ENCODE measurements around the gene FBXO28.

The FBXO28 gene

DNA sequence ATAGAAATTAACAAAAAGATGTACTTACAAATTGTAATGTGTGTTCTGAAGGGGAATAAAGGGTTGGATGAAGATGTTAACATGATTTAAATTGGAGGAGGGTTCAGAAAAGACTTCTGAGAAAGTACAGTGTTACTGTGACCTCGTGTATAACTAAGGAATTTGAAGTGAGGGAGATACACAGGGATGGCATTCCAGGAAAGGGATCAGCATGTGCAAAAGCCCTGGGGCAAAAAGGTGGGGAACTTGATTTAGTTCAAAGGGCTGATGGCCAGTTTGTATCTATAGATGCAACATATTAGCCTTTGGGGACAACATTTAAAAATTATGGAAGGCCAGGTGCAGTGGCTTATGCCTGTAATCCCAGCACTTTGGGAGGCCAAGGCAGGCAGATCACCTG, 35.8 kb downstream of the FBXO28 start:
- Histone ChIP-seq H3K36me3 (ENCODE audit: control insufficient read depth, insufficient read depth, low read length) (0 out of 2 replicates have a peak, but pooled peaks cover 2% of the 10 kb centered on the region), H3K27me3 (ENCODE audit: control insufficient read depth, insufficient read depth, low read length) (no peaks in the 10 kb centered on the region), H3K9me3 (ENCODE audit: control insufficient read depth, insufficient read depth, low read length) (no peaks in the 10 kb centered on the region), H3K27ac (ENCODE audit: low read length) (no peak overlapping the region), H3K4me3 (ENCODE audit: low read length) (no peak overlapping the region), H3K4me1 (ENCODE audit: control insufficient read depth, insufficient read depth, low read length) (no peaks in the 10 kb centered on the region)
- no CpG with 5 or more reads among the region's 1 CpG for WGBS (ENCODE audit: insufficient coverage, insufficient read length)
- no peak for DNase-seq (ENCODE audit: low read depth, low spot score)

DNA sequence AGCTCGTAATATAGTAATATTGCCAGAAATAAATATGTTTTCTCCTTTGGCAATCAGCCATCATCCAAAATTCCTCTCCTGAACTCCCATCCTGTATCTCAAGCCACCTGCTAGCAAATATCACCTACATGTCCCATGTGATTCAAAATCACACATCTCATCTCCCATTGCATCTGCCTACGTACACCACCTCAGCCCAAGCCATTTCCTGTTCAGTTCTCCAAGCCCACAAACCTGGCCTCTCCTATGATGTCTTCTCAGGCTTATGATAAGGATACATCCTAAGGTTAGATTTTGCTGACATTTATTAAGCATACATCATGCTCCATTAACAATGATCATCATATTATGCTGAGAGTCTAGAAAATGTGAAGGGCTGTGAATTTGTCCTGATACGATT, 37.2 kb downstream of the FBXO28 start:
- no CpG with 5 or more reads among the region's 3 CpGs for WGBS (ENCODE audit: insufficient coverage, insufficient read length)
- H3K36me3 ChIP-seq (ENCODE audit: control insufficient read depth, insufficient read depth, low read length): 0 out of 2 replicates have a peak, but pooled peaks cover 2% of the 10 kb centered on the region
- H3K27me3 ChIP-seq (ENCODE audit: control insufficient read depth, insufficient read depth, low read length): no peaks in the 10 kb centered on the region
- H3K4me3 ChIP-seq (ENCODE audit: low read length): no peak overlapping the region
- no peaks in the 10 kb centered on the region for H3K9me3 ChIP-seq (ENCODE audit: control insufficient read depth, insufficient read depth, low read length)
- H3K27ac ChIP-seq (ENCODE audit: low read length): no peak overlapping the region
- no peak for DNase-seq (ENCODE audit: low read depth, low spot score)
- H3K4me1 ChIP-seq (ENCODE audit: control insufficient read depth, insufficient read depth, low read length): no peaks in the 10 kb centered on the region

DNA sequence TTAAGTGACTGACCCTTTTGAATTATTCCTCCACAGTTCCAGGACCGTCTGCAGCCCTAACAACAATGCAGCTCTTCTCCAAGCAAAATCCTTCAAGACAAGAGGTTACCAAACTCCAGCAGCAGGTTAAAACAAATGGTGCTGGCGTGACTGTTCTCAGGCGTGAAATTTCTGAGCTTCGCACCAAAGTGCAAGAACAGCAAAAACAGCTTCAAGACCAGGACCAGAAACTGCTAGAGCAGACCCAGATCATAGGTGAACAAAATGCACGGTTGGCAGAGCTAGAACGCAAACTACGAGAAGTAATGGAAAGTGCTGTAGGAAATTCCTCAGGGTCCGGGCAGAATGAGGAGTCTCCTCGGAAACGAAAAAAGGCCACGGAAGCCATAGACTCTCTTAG, 43.4 kb downstream of the FBXO28 start:
- H3K4me1 ChIP-seq (ENCODE audit: control insufficient read depth, insufficient read depth, low read length): no peaks in the 10 kb centered on the region
- H3K27me3 ChIP-seq (ENCODE audit: control insufficient read depth, insufficient read depth, low read length): no peaks in the 10 kb centered on the region
- no peak overlapping the region for H3K4me3 ChIP-seq (ENCODE audit: low read length)
- no CpG with 5 or more reads among the region's 11 CpGs for WGBS (ENCODE audit: insufficient coverage, insufficient read length)
- H3K36me3 ChIP-seq (ENCODE audit: control insufficient read depth, insufficient read depth, low read length): peaks cover 2% of the 10 kb centered on the region; the same call in 1 of the 2 replicates
- DNase-seq (ENCODE audit: low read depth, low spot score): no peak
- no peak overlapping the region for H3K27ac ChIP-seq (ENCODE audit: low read length)
- no peaks in the 10 kb centered on the region for H3K9me3 ChIP-seq (ENCODE audit: control insufficient read depth, insufficient read depth, low read length)

DNA sequence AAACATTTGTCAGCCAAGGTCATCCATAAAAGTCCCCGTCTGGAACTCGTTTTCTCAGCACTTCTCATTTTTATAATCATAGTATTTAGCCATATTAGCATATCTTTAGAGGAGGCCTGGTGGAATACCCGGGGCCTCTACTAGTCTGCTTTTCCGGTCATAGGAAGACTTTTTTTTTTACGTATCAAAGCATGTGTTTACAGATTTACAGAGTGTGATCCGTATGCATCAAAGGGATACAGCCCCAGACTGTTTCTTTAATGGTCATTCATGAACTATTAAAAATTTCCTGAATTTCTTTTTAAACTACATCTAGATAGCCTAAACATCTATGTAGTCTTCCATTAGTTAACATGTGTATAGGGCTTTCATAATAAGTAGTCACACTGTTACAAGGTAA, 45.6 kb downstream of the FBXO28 start:
- no CpG with 5 or more reads among the region's 6 CpGs for WGBS (ENCODE audit: insufficient coverage, insufficient read length)
- peaks cover 3% of the 10 kb centered on the region for H3K4me1 ChIP-seq (ENCODE audit: control insufficient read depth, insufficient read depth, low read length)
- no peak overlapping the region for H3K4me3 ChIP-seq (ENCODE audit: low read length)
- no peaks in the 10 kb centered on the region for H3K9me3 ChIP-seq (ENCODE audit: control insufficient read depth, insufficient read depth, low read length)
- DNase-seq (ENCODE audit: low read depth, low spot score): no peak
- no peaks in the 10 kb centered on the region for H3K27me3 ChIP-seq (ENCODE audit: control insufficient read depth, insufficient read depth, low read length)
- H3K36me3 ChIP-seq (ENCODE audit: control insufficient read depth, insufficient read depth, low read length): no peaks in the 10 kb centered on the region; the same call in 1 of the 2 replicates
- no peak overlapping the region for H3K27ac ChIP-seq (ENCODE audit: low read length)

DNA sequence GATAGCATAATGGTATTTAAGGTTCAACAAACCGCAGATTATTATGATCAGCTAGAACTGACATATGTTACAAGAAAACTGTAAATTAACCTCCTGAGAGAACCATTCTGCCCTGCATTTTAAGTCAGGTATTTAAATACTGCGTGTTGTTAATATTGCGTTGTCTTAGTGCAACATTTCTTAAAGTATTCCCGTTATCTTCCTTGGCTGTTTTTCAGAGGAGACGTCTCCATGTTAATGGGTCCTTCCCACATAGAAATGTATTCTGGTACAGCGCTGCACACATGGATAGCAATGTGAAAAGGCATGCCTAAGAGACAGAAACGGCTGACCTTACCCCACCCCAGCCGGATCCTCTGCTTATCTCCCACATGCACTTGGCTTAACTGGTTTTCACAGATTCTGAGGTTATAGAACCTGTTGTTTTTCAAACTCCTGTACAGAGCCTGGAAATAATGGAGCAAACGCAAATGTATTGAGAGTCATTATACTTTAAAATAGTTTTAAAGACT, 46.3 kb downstream of the FBXO28 start:
- DNase-seq (ENCODE audit: low read depth, low spot score): no peak
- H3K36me3 ChIP-seq (ENCODE audit: control insufficient read depth, insufficient read depth, low read length): no peaks in the 10 kb centered on the region; the same call in 1 of the 2 replicates
- H3K9me3 ChIP-seq (ENCODE audit: control insufficient read depth, insufficient read depth, low read length): no peaks in the 10 kb centered on the region
- no CpG with 5 or more reads among the region's 9 CpGs for WGBS (ENCODE audit: insufficient coverage, insufficient read length)
- no peaks in the 10 kb centered on the region for H3K27me3 ChIP-seq (ENCODE audit: control insufficient read depth, insufficient read depth, low read length)
- peaks cover 3% of the 10 kb centered on the region for H3K4me1 ChIP-seq (ENCODE audit: control insufficient read depth, insufficient read depth, low read length)
- no peak overlapping the region for H3K4me3 ChIP-seq (ENCODE audit: low read length)
- H3K27ac ChIP-seq (ENCODE audit: low read length): no peak overlapping the region

DNA sequence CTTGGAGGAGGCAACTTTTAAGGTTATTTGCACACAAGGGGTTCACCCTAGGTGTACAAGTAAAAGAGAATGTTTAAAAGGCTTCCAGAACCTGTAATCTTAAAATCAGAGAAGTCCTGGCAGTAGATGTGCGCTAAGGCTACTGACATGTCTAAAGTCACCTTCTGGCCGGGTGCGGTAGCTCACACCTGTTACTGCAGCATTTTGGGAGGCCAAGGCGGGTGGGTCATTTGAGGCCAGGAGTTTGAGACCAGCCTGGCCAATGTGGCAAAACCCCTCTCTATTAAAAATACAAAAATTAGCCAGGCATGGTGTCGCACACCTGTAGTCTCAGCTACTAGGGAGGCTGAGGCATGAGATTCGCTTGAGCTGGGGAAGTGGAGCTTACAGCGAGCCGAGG, 48.9 kb downstream of the FBXO28 start:
- no peak overlapping the region for H3K4me3 ChIP-seq (ENCODE audit: low read length)
- WGBS (ENCODE audit: insufficient coverage, insufficient read length): no CpG with 5 or more reads among the region's 8 CpGs
- DNase-seq (ENCODE audit: low read depth, low spot score): no peak
- no peaks in the 10 kb centered on the region; the same call in 1 of the 2 replicates for H3K36me3 ChIP-seq (ENCODE audit: control insufficient read depth, insufficient read depth, low read length)
- no peaks in the 10 kb centered on the region for H3K27me3 ChIP-seq (ENCODE audit: control insufficient read depth, insufficient read depth, low read length)
- H3K9me3 ChIP-seq (ENCODE audit: control insufficient read depth, insufficient read depth, low read length): no peaks in the 10 kb centered on the region
- H3K27ac ChIP-seq (ENCODE audit: low read length): no peak overlapping the region
- H3K4me1 ChIP-seq (ENCODE audit: control insufficient read depth, insufficient read depth, low read length): peaks cover 3% of the 10 kb centered on the region

DNA sequence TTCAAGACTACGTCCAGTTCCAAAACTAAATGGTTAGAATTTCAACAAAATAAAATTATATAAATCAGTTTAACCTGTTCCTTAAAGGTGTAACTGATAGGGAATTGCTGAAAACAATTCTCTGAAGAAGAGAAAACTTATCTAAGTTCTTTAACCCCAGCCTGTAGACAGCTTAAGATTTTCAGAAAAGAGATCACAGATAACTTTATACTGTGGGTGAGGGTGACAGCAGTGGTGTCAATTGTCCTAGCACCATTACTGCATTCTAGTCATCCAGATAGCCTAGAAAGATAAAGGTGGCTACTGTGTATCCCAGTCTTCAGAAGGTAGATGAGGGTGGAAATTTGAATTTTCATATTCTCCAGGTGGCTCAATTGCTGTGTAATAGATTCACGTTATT, 49.4 kb downstream of the FBXO28 start:
- no peak overlapping the region for H3K4me3 ChIP-seq (ENCODE audit: low read length)
- H3K27ac ChIP-seq (ENCODE audit: low read length): no peak overlapping the region
- no peaks in the 10 kb centered on the region for H3K27me3 ChIP-seq (ENCODE audit: control insufficient read depth, insufficient read depth, low read length)
- DNase-seq (ENCODE audit: low read depth, low spot score): no peak
- no peaks in the 10 kb centered on the region for H3K9me3 ChIP-seq (ENCODE audit: control insufficient read depth, insufficient read depth, low read length)
- peaks cover 3% of the 10 kb centered on the region for H3K4me1 ChIP-seq (ENCODE audit: control insufficient read depth, insufficient read depth, low read length)
- WGBS (ENCODE audit: insufficient coverage, insufficient read length): no CpG with 5 or more reads among the region's 2 CpGs
- H3K36me3 ChIP-seq (ENCODE audit: control insufficient read depth, insufficient read depth, low read length): no peaks in the 10 kb centered on the region; the same call in 1 of the 2 replicates

DNA sequence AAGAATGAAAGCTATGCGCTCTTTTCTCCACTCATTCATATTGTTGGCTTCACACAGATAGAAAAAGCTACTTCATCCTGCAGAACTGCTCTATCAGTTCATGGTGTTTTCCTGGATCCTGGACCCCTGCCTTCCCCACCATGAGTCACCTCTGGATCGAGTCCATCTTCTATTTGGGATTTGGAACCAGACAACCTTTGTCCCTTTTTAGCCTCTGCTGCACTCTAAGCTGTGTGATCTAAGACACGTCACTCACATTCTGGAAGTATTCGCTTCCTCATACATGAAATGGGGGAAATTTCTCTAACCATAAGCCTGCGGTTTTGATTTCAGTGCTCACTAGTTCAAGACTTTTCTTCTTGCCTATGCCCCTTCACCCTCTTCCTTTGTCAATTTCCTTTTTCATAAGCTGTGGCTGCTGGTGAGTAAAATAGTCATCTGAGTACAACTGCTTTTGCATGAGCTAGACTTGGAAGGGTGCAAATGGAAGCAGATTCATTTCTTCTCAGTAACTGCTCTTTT, 55.0 kb downstream of the FBXO28 start:
- Histone ChIP-seq H3K4me3 (ENCODE audit: low read length) (no peak overlapping the region), H3K27me3 (ENCODE audit: control insufficient read depth, insufficient read depth, low read length) (no peaks in the 10 kb centered on the region), H3K36me3 (ENCODE audit: control insufficient read depth, insufficient read depth, low read length) (no peaks in the 10 kb centered on the region), H3K4me1 (ENCODE audit: control insufficient read depth, insufficient read depth, low read length) (peaks cover 4% of the 10 kb centered on the region), H3K27ac (ENCODE audit: low read length) (no peak overlapping the region), H3K9me3 (ENCODE audit: control insufficient read depth, insufficient read depth, low read length) (no peaks in the 10 kb centered on the region)
- no CpG with 5 or more reads among the region's 5 CpGs for WGBS (ENCODE audit: insufficient coverage, insufficient read length)
- DNase-seq (ENCODE audit: low read depth, low spot score): no peak

DNA sequence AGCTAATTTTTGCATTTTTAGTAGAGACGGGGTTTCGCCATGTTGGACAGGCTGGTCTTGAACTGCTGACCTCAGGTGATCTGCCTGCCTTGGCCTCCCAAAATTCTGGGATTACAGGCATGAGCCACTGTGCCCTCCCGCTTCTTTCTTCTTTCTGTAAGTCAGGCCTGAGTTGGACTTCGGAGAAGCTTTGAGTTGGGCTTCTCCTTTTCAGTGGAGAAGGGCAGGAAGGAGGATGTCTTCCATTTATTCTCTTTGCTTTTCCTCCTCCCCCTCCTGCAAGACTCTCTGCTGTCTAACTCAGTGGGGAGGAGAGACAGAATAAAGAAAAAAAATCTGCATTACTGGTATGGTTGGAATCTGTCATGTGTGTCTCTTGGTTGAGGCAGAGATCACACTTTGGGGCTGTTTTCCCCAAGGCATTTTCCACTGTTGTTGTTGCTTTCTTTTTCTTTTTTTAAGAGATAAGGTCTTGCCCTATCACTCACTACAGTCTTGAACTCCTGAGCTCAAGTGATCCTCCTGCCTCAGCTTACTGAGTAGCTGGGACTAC, 55.9 kb downstream of the FBXO28 start:
- no peak for DNase-seq (ENCODE audit: low read depth, low spot score)
- no peaks in the 10 kb centered on the region for H3K36me3 ChIP-seq (ENCODE audit: control insufficient read depth, insufficient read depth, low read length)
- peaks cover 2% of the 10 kb centered on the region; the same call in 1 of the 2 replicates for H3K4me1 ChIP-seq (ENCODE audit: control insufficient read depth, insufficient read depth, low read length)
- H3K4me3 ChIP-seq (ENCODE audit: low read length): no peak overlapping the region
- no peak overlapping the region for H3K27ac ChIP-seq (ENCODE audit: low read length)
- WGBS (ENCODE audit: insufficient coverage, insufficient read length): no CpG with 5 or more reads among the region's 4 CpGs
- H3K9me3 ChIP-seq (ENCODE audit: control insufficient read depth, insufficient read depth, low read length): no peaks in the 10 kb centered on the region
- no peaks in the 10 kb centered on the region for H3K27me3 ChIP-seq (ENCODE audit: control insufficient read depth, insufficient read depth, low read length)

DNA sequence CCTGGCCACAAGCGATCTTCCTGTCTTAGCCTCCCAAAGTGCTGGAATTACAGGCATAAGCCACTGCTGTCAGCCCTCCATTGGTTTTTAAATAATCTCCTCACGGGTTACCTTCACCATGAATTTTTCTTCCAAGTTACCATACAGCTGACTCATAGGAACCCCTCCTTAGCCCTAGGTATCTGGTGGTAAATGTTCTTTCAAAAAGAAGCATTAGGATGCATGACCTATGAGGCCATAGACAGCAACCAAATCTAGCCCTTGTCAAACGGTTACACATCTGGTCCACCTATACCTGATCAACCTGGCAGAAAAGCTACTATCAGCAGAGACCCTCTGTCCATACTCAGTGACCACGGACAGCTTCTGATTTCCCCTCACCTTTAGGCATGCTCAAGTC, 56.4 kb downstream of the FBXO28 start:
- Histone ChIP-seq H3K36me3 (ENCODE audit: control insufficient read depth, insufficient read depth, low read length) (no peaks in the 10 kb centered on the region), H3K4me1 (ENCODE audit: control insufficient read depth, insufficient read depth, low read length) (peaks cover 2% of the 10 kb centered on the region; the same call in 1 of the 2 replicates), H3K27ac (ENCODE audit: low read length) (no peak overlapping the region), H3K27me3 (ENCODE audit: control insufficient read depth, insufficient read depth, low read length) (no peaks in the 10 kb centered on the region), H3K9me3 (ENCODE audit: control insufficient read depth, insufficient read depth, low read length) (no peaks in the 10 kb centered on the region), H3K4me3 (ENCODE audit: low read length) (no peak overlapping the region)
- no peak for DNase-seq (ENCODE audit: low read depth, low spot score)
- no CpG with 5 or more reads among the region's 4 CpGs for WGBS (ENCODE audit: insufficient coverage, insufficient read length)

Measured in iPS DF 6.9 (cell line).